Rectal smooth muscle tissue (tissue), 1 donor: ENCODE data around the gene MYCBP.

Source experiments
- H3K27ac ChIP-seq: one replicate; pipeline ENCODE4 v1.7.0; 2013; ENCODE audit warnings: low read depth, low read length, inconsistent platforms
- H3K27me3 ChIP-seq: one replicate; pipeline ENCODE4 v1.7.0; 2013; ENCODE audit warnings: low read length; ENCODE audit not compliant: control insufficient read depth, insufficient read depth
- H3K36me3 ChIP-seq: one replicate; pipeline ENCODE4 v1.7.0; 2013; ENCODE audit warnings: low read length; ENCODE audit not compliant: control insufficient read depth, insufficient read depth
- H3K4me1 ChIP-seq: one replicate; pipeline ENCODE4 v1.7.0; 2013; ENCODE audit warnings: low read length; ENCODE audit not compliant: control insufficient read depth, insufficient read depth
- H3K4me3 ChIP-seq: one replicate; pipeline ENCODE4 v1.7.0; 2013; ENCODE audit warnings: low read length
- H3K9ac ChIP-seq: one replicate; pipeline ENCODE4 v1.7.0; 2013; ENCODE audit warnings: low read length

MYCBP gene

DNA sequence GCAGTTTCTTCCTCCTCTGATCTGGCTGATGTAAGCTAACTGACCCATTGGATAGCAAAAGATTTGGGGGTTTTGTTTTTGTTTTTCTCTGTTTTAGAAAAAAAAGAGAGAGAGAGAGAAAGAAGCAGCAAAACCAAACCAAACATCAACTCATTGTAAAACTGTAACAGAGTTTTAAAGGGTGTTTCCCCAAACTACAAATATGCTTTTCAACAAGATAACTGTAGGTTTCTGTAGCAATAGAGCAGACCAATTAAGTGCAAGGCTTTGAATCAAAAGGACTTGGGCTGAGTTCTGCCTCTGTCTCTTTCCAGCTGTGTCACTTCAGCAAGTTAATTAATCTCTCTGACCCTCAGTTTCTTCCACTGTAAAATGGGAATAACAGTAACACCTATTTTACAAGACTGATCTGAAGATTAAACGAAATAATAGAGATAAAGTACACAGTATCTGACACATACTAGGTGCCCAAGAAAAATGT lies 58.1 kb downstream of the MYCBP start:
- H3K4me3 ChIP-seq = no peak overlapping the region
- H3K36me3 ChIP-seq = no peaks in the 10 kb centered on the region
- H3K27ac ChIP-seq = no peak overlapping the region
- no peak overlapping the region for H3K9ac ChIP-seq
- H3K4me1 ChIP-seq = no peaks in the 10 kb centered on the region
- H3K27me3 ChIP-seq = peaks cover 32% of the 10 kb centered on the region

DNA sequence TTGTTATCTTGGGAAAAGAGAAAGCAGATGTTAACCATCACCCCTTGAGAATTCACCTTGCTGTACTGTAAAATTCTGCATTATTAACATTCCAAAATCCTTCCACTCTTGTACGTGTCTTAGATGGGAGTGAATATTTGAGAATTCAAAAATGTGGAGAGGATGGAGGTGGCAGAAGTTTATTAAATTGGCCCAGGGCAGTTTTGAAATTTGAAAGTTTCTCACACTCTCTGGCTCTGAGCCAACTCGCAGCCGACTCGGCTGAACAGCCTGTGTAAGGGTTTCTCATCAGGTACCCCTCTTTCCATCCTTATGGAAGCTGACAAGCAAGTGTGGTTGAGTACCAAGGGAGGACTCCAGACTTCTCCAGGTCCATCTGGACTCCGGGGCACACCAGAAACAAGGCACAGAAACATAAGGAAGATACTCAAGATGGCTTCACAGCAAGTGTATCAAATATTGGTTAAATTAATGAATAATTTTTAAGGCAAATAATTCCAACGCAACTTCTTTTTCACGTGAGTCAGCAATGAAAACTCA lies 58.6 kb downstream of the MYCBP start:
- Histone ChIP-seq H3K27me3 (peaks cover 29% of the 10 kb centered on the region), H3K27ac (no peak overlapping the region)

DNA sequence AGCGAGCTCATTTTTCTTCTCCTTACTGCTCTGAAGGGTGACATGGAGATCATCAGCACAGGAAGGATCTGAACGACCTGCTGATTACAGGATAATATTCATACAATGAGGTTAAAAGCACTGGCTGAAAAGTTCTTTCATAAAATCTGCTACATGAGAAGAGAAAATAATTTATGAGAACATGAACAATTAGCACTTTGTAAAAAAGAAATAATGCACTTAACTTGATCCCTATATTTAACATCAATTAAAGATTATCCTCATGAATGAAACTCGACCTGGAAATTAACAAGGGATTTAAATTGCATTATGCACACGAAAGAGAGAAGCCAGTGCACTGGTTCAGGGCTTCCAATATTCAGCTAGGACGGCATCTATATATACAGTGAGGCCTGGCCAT lies 60.2 kb downstream of the MYCBP start:
- H3K27me3 ChIP-seq = peaks cover 18% of the 10 kb centered on the region
- H3K9ac ChIP-seq = no peak overlapping the region
- no peak overlapping the region for H3K4me3 ChIP-seq
- no peaks in the 10 kb centered on the region for H3K4me1 ChIP-seq
- no peaks in the 10 kb centered on the region for H3K36me3 ChIP-seq
- H3K27ac ChIP-seq = no peak overlapping the region

More for the DNA sequence above, 58.6 kb downstream of the MYCBP start:
- Histone ChIP-seq H3K4me1 (no peaks in the 10 kb centered on the region), H3K9ac (no peak overlapping the region), H3K36me3 (no peaks in the 10 kb centered on the region), H3K4me3 (no peak overlapping the region)
